Prostate gland (tissue), 2 donors: Measurements from ENCODE around the gene MYO18B. TPM values are rescaled to one million over a fixed set of nuclear protein-coding genes. Genes with fewer than 3 reads are reported as not detected.

Source experiments
- DNase-seq: peaks from one replicate; pipeline ENCODE4 v3.0.0-alpha.2; 2019; ENCODE audit warnings: low spot score
- H3K27ac ChIP-seq, 2 donors: fragments of 200-600 bp; sonication (generic); 2 replicates each; pipeline ENCODE4 v1.5.1; 2017 to 2019
- H3K27me3 ChIP-seq: fragments of 200-600 bp; sonication (generic); replicated peaks from 2 replicates; pipeline ENCODE4 v1.5.1; 2019; ENCODE audit not compliant: insufficient read depth
- H3K36me3 ChIP-seq, 2 donors: fragments of 200-600 bp; sonication (generic); 1 replicate in 1 of 2; 2 replicates in 1 of 2; pipeline versions ENCODE4 v1.5.1 to v1.8.1; 2017 to 2019
- H3K4me1 ChIP-seq: fragments of 200-600 bp; sonication (generic); replicated peaks from 2 replicates; pipeline ENCODE4 v1.5.1; 2019
- H3K4me3 ChIP-seq, 2 donors: fragments of 200-600 bp; sonication (generic); 2 replicates each; pipeline ENCODE4 v1.5.1; 2017 to 2019
- H3K9me3 ChIP-seq: fragments of 200-600 bp; sonication (generic); 2 replicates; pipeline ENCODE4 v1.5.1; 2017
- POLR2A ChIP-seq: fragments of 450-650 bp; IDR thresholded peaks from one replicate; pipeline ENCODE4 v1.6.1; 2016; ENCODE audit warnings: antibody characterized with exemption, mild to moderate bottlenecking
- POLR2AphosphoS5 ChIP-seq: sonication (generic); formaldehyde crosslinking; IDR thresholded peaks from one replicate; pipeline ENCODE4 v1.6.1; 2017; ENCODE audit warnings: antibody characterized with exemption
- whole genome bisulfite sequencing: methylation state at CpG from one replicate; pipeline ENCODE4 v1.1.5; 2018; 5-methylcytosine and 5-hydroxymethylcytosine counted together
- intact Hi-C: fragments of 100-400 bp; cut with DNase I; formaldehyde crosslinking; loops from one replicate; pipeline ENCODE4 v1.14.2; 2022
- total RNA-seq, 2 donors: library from RNA; depleted of rRNA; stranded (reverse); fragments of >200 nt; gene quantifications; one replicate each; pipeline ENCODE4 v1.1.0, GENCODE V29; 2016
- TF ChIP-seq, protein P1 (sequence below), 4 experiments: fragments of 200-600 bp in 2 of 4; fragments of 450-650 bp in 2 of 4; sonication (generic) in 2 of 4; IDR thresholded peaks; 1 replicate in 3 of 4; 2 replicates in 1 of 4; pipeline ENCODE4 v1.5.1; 2016 to 2019; ENCODE audit warnings: antibody characterized with exemption in 4 of 4, mild to moderate bottlenecking in 2 of 4, moderate library complexity in 2 of 4

Gene MYO18B
- total RNA-seq, 2 donors from 2014 or later = 3.1 to 7.1 TPM

DNA sequence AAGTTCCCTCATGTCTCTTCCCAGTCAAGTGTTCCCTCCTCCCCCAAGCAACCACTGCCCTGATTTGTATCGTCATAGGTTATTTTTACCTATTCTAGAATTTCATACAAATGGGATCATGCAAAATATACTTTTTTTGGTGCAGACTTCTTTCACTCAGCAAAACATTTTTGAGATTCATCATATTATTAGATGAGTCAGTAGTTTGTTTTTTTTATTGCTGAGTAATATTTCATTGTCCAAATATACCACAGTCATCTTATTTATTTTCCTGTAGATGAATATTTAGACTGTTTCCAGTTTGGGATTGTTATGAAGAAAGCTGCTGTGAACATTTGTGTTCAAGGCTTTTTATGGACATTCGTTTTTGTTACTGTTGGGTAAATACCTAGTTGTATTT is 301.0 kb downstream of the MYO18B start:
- WGBS = 71% methylated on average over 2 of the region's 2 CpGs
- H3K9me3 ChIP-seq = no peaks in the 10 kb centered on the region
- H3K27ac ChIP-seq = no peak overlapping the region
- H3K4me3 ChIP-seq = no peak overlapping the region
- no peak for DNase-seq
- no peaks in the 10 kb centered on the region for H3K27me3 ChIP-seq
- intact Hi-C loops = no loop called here
- H3K4me1 ChIP-seq = no peaks in the 10 kb centered on the region
- TF ChIP-seq, protein P1, sequence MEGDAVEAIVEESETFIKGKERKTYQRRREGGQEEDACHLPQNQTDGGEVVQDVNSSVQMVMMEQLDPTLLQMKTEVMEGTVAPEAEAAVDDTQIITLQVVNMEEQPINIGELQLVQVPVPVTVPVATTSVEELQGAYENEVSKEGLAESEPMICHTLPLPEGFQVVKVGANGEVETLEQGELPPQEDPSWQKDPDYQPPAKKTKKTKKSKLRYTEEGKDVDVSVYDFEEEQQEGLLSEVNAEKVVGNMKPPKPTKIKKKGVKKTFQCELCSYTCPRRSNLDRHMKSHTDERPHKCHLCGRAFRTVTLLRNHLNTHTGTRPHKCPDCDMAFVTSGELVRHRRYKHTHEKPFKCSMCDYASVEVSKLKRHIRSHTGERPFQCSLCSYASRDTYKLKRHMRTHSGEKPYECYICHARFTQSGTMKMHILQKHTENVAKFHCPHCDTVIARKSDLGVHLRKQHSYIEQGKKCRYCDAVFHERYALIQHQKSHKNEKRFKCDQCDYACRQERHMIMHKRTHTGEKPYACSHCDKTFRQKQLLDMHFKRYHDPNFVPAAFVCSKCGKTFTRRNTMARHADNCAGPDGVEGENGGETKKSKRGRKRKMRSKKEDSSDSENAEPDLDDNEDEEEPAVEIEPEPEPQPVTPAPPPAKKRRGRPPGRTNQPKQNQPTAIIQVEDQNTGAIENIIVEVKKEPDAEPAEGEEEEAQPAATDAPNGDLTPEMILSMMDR (IDR thresholded peaks at IDR 0.05) = no peak
- TF ChIP-seq POLR2A (no peak), POLR2AphosphoS5 (no peak)
- no peaks in the 10 kb centered on the region for H3K36me3 ChIP-seq

DNA sequence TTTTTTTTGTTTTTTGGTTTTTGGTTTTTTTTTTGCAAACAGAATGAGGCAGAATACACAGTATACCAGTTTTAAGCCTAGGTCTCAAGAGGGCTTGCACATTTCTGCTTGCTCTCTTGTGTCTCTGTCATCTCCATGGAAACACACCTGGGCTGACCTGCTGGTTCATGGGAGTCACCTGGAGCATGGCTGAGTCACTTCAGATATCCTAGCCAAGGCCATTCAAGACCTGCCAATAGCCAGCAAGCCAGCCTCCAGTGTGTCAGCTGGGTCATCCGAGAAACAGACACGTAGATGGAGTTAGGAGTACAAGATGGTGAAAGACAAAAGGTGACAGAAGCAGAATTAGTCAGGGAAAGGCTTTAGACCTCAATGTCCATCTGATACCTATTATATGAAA is 303.1 kb downstream of the MYO18B start:
- Histone ChIP-seq H3K9me3 (no peaks in the 10 kb centered on the region), H3K27ac (no peak overlapping the region), H3K36me3 (no peaks in the 10 kb centered on the region), H3K4me3 (no peak overlapping the region), H3K27me3 (no peaks in the 10 kb centered on the region), H3K4me1 (no peaks in the 10 kb centered on the region)
- intact Hi-C loops = no loop called here
- no peak for DNase-seq
- 78% methylated on average over 2 of the region's 2 CpGs for WGBS
- TF ChIP-seq POLR2A = no peak
- no peak for TF ChIP-seq POLR2AphosphoS5
- TF ChIP-seq, protein P1 (IDR thresholded peaks at IDR 0.05) = no peak

DNA sequence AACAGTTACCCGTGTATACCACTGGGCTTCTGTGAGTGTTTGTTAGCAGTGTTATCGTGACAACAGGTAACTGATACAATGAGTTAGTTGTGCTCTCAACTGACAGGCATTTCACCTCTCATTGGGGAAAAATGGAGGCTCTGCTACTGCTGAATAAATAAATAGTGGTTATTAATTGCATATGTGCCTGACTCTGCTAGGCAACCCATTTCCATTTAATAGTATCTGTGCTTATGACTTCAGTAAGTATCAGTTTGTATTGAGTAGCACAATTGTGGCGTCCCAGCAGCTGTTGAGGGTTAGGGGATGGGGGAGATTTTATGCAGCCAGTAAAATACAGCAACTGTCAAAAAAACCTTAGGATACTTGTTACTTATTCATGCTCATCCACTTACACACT is 303.9 kb downstream of the MYO18B start:
- 62% methylated on average over 3 of the region's 3 CpGs for WGBS
- TF ChIP-seq, protein P1 (IDR thresholded peaks at IDR 0.05) = no peak
- TF ChIP-seq POLR2A (no peak), POLR2AphosphoS5 (no peak)
- DNase-seq = no peak
- no peak overlapping the region for H3K4me3 ChIP-seq
- no peaks in the 10 kb centered on the region for H3K9me3 ChIP-seq
- no peaks in the 10 kb centered on the region for H3K27me3 ChIP-seq
- no peak overlapping the region for H3K27ac ChIP-seq
- no peaks in the 10 kb centered on the region for H3K4me1 ChIP-seq
- H3K36me3 ChIP-seq = no peaks in the 10 kb centered on the region
- intact Hi-C loops = no loop called here

DNA sequence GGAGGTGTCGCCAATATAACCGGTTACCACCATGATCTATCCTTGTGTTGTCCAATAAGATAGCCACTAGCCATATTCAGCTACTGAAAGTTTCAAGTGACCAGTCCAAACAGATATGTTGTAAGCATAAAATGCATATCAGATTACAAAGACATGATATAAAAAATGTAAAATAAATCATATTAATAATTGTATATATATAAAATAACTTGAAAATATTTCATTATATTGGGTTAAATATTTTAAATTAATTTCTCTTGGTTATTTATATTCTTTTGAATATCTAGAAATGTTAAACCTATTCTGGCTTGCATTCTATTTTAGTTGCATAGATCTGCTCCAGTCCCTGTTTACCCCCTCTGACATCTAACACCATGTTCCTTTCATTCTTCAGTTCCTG is 305.5 kb downstream of the MYO18B start:
- intact Hi-C loops = no loop called here
- H3K4me1 ChIP-seq = no peaks in the 10 kb centered on the region
- 92% methylated on average over 2 of the region's 2 CpGs for WGBS
- no peaks in the 10 kb centered on the region for H3K27me3 ChIP-seq
- DNase-seq = no peak
- H3K4me3 ChIP-seq = no peak overlapping the region
- H3K27ac ChIP-seq = no peak overlapping the region
- TF ChIP-seq POLR2AphosphoS5 (no peak), POLR2A (no peak)
- TF ChIP-seq, protein P1 (IDR thresholded peaks at IDR 0.05) = no peak
- no peaks in the 10 kb centered on the region for H3K9me3 ChIP-seq
- no peaks in the 10 kb centered on the region for H3K36me3 ChIP-seq

DNA sequence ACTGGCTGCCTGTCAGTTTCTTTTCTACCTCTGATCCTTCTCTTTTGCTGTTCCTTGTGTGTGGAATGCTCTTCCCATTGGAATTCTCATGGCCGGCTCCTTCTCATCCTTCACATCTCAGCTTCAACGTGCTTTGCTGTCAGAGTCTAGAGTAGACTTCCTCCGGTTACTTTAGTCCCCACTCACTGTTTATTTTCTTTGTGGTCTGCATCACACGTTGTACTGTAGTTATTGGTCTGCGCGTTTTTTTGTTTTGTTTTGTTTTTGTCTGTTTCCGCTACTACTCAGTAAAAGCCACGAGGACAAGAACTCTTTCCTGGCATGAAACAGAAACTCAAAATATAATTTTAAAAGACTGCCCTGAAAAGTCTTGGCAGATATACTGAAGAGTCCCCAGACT is 305.9 kb downstream of the MYO18B start:
- intact Hi-C loops = no loop called here
- TF ChIP-seq POLR2A (no peak), POLR2AphosphoS5 (no peak)
- TF ChIP-seq, protein P1 (IDR thresholded peaks at IDR 0.05) = no peak

More for the DNA sequence above, 305.9 kb downstream of the MYO18B start:
- Histone ChIP-seq H3K27me3 (no peaks in the 10 kb centered on the region), H3K36me3 (no peaks in the 10 kb centered on the region), H3K27ac (no peak overlapping the region), H3K4me3 (no peak overlapping the region), H3K9me3 (no peaks in the 10 kb centered on the region), H3K4me1 (no peaks in the 10 kb centered on the region)
- 60% methylated on average over 8 of the region's 8 CpGs for WGBS
- DNase-seq = no peak
